ENCODE data around the gene STAP1. TPM values are rescaled to one million over a fixed set of nuclear protein-coding genes. Genes with fewer than 3 reads are reported as not detected.

STAP1 gene
- total and polyA plus RNA-seq, 10 of the 15 experiments (the other 5 are each of a cell fraction or from before 2014, with no cell fraction given), result 4.6 to 19.4 (median 9.4) TPM

DNA sequence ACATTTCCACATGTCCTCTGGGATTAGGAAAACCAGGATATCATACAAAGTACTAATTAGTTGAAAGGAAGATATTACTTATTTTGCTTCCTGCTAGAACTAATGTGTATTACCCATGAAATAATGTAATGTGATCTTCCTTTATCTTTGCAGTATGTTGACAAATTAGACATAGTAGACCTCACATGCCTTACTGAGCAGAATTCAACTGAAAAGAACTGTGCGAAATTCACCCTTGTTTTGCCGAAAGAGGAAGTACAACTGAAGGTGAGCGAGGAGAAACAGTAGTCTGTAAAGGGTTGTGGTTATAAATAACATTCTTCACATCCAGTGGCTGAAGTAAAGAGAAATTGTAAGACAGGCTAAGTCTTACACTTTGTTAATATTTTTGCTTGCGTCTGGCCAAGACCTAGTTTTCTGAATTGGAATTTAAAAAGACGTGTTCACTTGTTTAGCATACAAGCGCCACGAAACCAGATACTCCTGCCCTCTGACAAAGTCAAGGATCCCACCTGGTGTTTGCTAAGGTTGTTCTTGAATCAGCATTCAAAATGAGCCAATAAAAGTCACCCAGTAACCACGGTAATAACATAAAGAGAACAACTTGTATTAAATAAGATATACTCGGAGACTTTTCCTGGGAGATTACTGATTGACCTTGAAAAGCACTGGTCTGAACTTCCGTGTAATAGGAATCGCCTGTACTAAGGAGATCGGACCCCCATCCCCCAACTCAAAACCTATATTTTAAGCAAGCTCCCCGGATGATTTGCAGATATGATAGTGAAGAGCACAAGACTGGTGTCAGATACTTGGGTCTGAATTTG is 16.9 kb downstream of the STAP1 start (continued):
- TF ChIP-seq RAD21 (IDR thresholded peaks at IDR 0.05; ENCODE audit: insufficient read depth, low read depth, low read length), result no peak
- no peak for TF ChIP-seq NR2C2 (IDR thresholded peaks at IDR 0.05; ENCODE audit: borderline replicate concordance, control insufficient read depth, insufficient read length, low read depth)
- peak; percentile 55; the same call in 1 of the 2 replicates for TF ChIP-seq IKZF1 (conservative IDR thresholded peaks at IDR 0.05)
- no peak for TF ChIP-seq WRNIP1 (IDR thresholded peaks at IDR 0.05; ENCODE audit: borderline replicate concordance, low read depth, low read length)
- TF ChIP-seq JUNB (IDR thresholded peaks at IDR 0.05), result 0 out of 2 replicates have a peak, but pooled peaks have one; percentile 10
- no peak for TF ChIP-seq RCOR1 (conservative IDR thresholded peaks at IDR 0.05; ENCODE audit: low read depth, low read length)
- TF ChIP-seq SPI1 (IDR thresholded peaks at IDR 0.05; ENCODE audit: borderline replicate concordance, insufficient read depth, low read depth, low read length), result peak; percentile 88
- TF ChIP-seq MEF2B (IDR thresholded peaks at IDR 0.05; ENCODE audit: partially characterized antibody, poor library complexity, severe bottlenecking), result peak; percentile 76
- TF ChIP-seq, protein P1, sequence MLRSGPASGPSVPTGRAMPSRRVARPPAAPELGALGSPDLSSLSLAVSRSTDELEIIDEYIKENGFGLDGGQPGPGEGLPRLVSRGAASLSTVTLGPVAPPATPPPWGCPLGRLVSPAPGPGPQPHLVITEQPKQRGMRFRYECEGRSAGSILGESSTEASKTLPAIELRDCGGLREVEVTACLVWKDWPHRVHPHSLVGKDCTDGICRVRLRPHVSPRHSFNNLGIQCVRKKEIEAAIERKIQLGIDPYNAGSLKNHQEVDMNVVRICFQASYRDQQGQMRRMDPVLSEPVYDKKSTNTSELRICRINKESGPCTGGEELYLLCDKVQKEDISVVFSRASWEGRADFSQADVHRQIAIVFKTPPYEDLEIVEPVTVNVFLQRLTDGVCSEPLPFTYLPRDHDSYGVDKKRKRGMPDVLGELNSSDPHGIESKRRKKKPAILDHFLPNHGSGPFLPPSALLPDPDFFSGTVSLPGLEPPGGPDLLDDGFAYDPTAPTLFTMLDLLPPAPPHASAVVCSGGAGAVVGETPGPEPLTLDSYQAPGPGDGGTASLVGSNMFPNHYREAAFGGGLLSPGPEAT (IDR thresholded peaks at IDR 0.05; ENCODE audit: low read depth), result no peak; the same call in 1 of the 2 replicates
- no peak for TF ChIP-seq SREBF2 (IDR thresholded peaks at IDR 0.05; ENCODE audit: low read length)
- TF ChIP-seq MYC (IDR thresholded peaks at IDR 0.05; ENCODE audit: insufficient read depth, insufficient read length, insufficient replicate concordance, low read length, severe bottlenecking), result no peak
- no peak for TF ChIP-seq HDAC6 (IDR thresholded peaks at IDR 0.05; ENCODE audit: unreplicated experiment)
- no peak for TF ChIP-seq FOXK2 (IDR thresholded peaks at IDR 0.05)
- TF ChIP-seq, protein P2, sequence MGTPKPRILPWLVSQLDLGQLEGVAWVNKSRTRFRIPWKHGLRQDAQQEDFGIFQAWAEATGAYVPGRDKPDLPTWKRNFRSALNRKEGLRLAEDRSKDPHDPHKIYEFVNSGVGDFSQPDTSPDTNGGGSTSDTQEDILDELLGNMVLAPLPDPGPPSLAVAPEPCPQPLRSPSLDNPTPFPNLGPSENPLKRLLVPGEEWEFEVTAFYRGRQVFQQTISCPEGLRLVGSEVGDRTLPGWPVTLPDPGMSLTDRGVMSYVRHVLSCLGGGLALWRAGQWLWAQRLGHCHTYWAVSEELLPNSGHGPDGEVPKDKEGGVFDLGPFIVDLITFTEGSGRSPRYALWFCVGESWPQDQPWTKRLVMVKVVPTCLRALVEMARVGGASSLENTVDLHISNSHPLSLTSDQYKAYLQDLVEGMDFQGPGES (IDR thresholded peaks at IDR 0.05), result no peak
- TF ChIP-seq KDM1A (IDR thresholded peaks at IDR 0.05; ENCODE audit: borderline replicate concordance), result no peak
- TF ChIP-seq SMAD1 (IDR thresholded peaks at IDR 0.05; ENCODE audit: low read depth, partially characterized antibody), result no peak
- no peak for TF ChIP-seq EZH2 (IDR thresholded peaks at IDR 0.05; ENCODE audit: borderline replicate concordance, control insufficient read depth, low read depth, low read length)
- no peak for TF ChIP-seq CEBPZ (IDR thresholded peaks at IDR 0.05; ENCODE audit: low read depth, low read length)
- TF ChIP-seq, protein P3, sequence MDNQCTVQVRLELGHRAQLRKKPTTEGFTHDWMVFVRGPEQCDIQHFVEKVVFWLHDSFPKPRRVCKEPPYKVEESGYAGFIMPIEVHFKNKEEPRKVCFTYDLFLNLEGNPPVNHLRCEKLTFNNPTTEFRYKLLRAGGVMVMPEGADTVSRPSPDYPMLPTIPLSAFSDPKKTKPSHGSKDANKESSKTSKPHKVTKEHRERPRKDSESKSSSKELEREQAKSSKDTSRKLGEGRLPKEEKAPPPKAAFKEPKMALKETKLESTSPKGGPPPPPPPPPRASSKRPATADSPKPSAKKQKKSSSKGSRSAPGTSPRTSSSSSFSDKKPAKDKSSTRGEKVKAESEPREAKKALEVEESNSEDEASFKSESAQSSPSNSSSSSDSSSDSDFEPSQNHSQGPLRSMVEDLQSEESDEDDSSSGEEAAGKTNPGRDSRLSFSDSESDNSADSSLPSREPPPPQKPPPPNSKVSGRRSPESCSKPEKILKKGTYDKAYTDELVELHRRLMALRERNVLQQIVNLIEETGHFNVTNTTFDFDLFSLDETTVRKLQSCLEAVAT (IDR thresholded peaks at IDR 0.05), result peak; percentile 18; the same call in 1 of the 2 replicates
- no peak for TF ChIP-seq STAT1 (conservative IDR thresholded peaks at IDR 0.05)
- TF ChIP-seq NBN (IDR thresholded peaks at IDR 0.05), result no peak

Measured in GM12878 (cell line).